GM12892 (cell line): ENCODE results near the gene CRMP1.

Experiments used
- POLR2A ChIP-seq: IDR thresholded peaks from 2 replicates; pipeline ENCODE4 v1.6.1; 2011; ENCODE audit warnings: low read depth, low read length, control low read depth
- POLR2AphosphoS5 ChIP-seq: IDR thresholded peaks from 2 replicates; pipeline ENCODE4 v1.6.1; 2011; ENCODE audit warnings: low read depth, low read length, control low read depth
- TAF1 ChIP-seq: IDR thresholded peaks from 2 replicates; pipeline ENCODE4 v1.6.1; 2011; ENCODE audit warnings: low read depth, mild to moderate bottlenecking, control low read depth, low read length, borderline replicate concordance

DNA sequence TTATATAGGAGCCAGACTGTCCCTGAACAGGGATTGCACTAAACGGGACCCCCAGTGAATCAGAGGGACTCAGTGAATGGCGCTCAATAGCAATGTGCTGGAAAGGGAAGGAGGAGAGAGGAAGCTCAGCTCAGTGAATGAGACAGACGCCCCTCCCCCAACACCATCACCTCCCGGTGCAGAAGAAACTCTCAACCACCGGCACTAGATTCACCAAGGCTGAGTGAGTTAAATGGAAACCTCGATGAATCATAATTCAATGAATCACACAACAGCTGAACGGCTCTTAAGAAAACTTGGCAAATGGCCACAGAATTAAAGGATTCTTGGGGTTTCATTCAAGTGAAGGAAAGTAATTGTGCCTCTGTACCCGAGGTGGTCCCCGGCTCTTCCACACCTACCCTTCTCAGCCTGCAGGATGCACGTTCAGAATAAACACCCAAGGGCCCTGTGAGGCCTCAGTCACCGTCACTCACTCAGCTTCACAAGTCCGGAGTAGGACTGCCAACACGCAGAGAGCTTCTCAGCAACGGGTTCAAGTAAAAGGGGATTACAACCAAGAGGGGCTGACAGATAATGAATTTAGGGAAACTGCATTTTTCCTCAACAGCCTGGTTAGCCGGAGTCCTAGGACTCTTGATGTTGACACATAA is 29.3 kb downstream of the CRMP1 start:
- no peak for TF ChIP-seq POLR2A
- no peak for TF ChIP-seq POLR2AphosphoS5
- TF ChIP-seq TAF1, result no peak
